ENCODE measurements around the gene TMEM178B.

Gene TMEM178B

GRCh38 chr7:141361960-141362359 lies 288.1 kb downstream of the TMEM178B start:
- Histone ChIP-seq H3K9me3 (ENCODE audit: control insufficient read depth, insufficient read depth, low read depth, low read length) (no peaks in the 10 kb centered on the region), H3K4me1 (ENCODE audit: control insufficient read depth, insufficient read depth, low read length) (no peaks in the 10 kb centered on the region), H3K27ac (ENCODE audit: extremely low read depth, low read depth, low read length) (no peak overlapping the region), H3K36me3 (ENCODE audit: control insufficient read depth in 2 of 2, insufficient read depth in 1 of 2, low read length in 2 of 2) (no peaks in the 10 kb centered on the region), H3K4me3 (ENCODE audit: low read depth, low read length) (no peak overlapping the region)
- ChIA-PET POLR2A (no interaction called here), CTCF (interaction anchor here (0.7 kb wide), 1 partner anchor 314 kb away, joined by 3 read pairs; no protein-coding TSS in a partner anchor)
- no peak for TF ChIP-seq REST (tag by site-specific recombination; IDR thresholded peaks at IDR 0.05)
- TF ChIP-seq ZNF785 (tag by site-specific recombination; IDR thresholded peaks at IDR 0.05): no peak
- TF ChIP-seq ZFP69B (tag by site-specific recombination; IDR thresholded peaks at IDR 0.05): no peak
- no peak for TF ChIP-seq KLF7 (tag by site-specific recombination; IDR thresholded peaks at IDR 0.05; ENCODE audit: borderline replicate concordance)
- no peak for TF ChIP-seq ZNF645 (tag by site-specific recombination; IDR thresholded peaks at IDR 0.05)
- no peak for TF ChIP-seq ZNF518A (tag by site-specific recombination; conservative IDR thresholded peaks at IDR 0.05; ENCODE audit: low read depth)
- TF ChIP-seq SP3 (tag by site-specific recombination; IDR thresholded peaks at IDR 0.05): no peak
- TF ChIP-seq REPIN1 (tag by site-specific recombination; IDR thresholded peaks at IDR 0.05; ENCODE audit: low read depth): no peak
- TF ChIP-seq ZBTB10 (tag by site-specific recombination; IDR thresholded peaks at IDR 0.05): no peak
- no peak for TF ChIP-seq ZNF449 (tag by site-specific recombination; IDR thresholded peaks at IDR 0.05)
- no peak for TF ChIP-seq ZNF248 (tag by site-specific recombination; IDR thresholded peaks at IDR 0.05)
- TF ChIP-seq ZNF837 (tag by site-specific recombination; IDR thresholded peaks at IDR 0.05): no peak
